MCF 10A (cell line): ENCODE data around the gene KIF26A. TPM values are rescaled to one million over a fixed set of nuclear protein-coding genes. Genes with fewer than 3 reads are reported as not detected.

Source experiments
- BruUV-seq: library from RNA; stranded (reverse); fragments of 400-500 nt; replicated peaks from 2 replicates; lab custom pipeline; 2021; lab: Mats Ljungman, UMichigan
- CTCF ChIA-PET: fragments of 300-600 bp; sonication (Branson Sonifier 250); formaldehyde crosslinking; extraction: SDS; loops from one replicate; lab custom pipeline; 2021; ENCODE audit warnings: antibody characterized with exemption, inconsistent platforms; lab: Yijun Ruan, JAX
- POLR2A ChIA-PET: fragments of 300-600, 350-650 bp; sonication (Branson Sonifier 250); formaldehyde crosslinking; extraction: SDS; loops from one replicate; lab custom pipeline; 2020; ENCODE audit warnings: antibody characterized with exemption, inconsistent platforms; lab: Yijun Ruan, JAX
- DNase-seq: peaks from one replicate; pipeline ENCODE4 v3.0.0-alpha.2; 2018; ENCODE audit not compliant: unreplicated experiment
- H3K27ac Mint-ChIP-seq: one replicate; pipeline ENCODE4 v1.8.0; 2022; ENCODE audit warnings: mild to moderate bottlenecking, low read depth, mixed read lengths; ENCODE audit not compliant: unreplicated experiment
- H3K27me3 Mint-ChIP-seq: one replicate; pipeline ENCODE4 v1.8.0; 2022; ENCODE audit warnings: mixed read lengths; ENCODE audit not compliant: insufficient read depth, unreplicated experiment
- H3K36me3 Mint-ChIP-seq: one replicate; pipeline ENCODE4 v1.8.0; 2022; ENCODE audit warnings: mild to moderate bottlenecking, moderate library complexity, mixed read lengths; ENCODE audit not compliant: insufficient read depth, unreplicated experiment
- H3K4me1 Mint-ChIP-seq: one replicate; pipeline ENCODE4 v1.8.0; 2022; ENCODE audit warnings: mixed read lengths; ENCODE audit not compliant: insufficient read depth, unreplicated experiment
- H3K4me3 Mint-ChIP-seq: one replicate; pipeline ENCODE4 v1.8.0; 2022; ENCODE audit warnings: mild to moderate bottlenecking, moderate library complexity, mixed read lengths; ENCODE audit not compliant: unreplicated experiment
- H3K9me3 Mint-ChIP-seq: one replicate; pipeline ENCODE4 v1.8.0; 2022; ENCODE audit warnings: mixed read lengths; ENCODE audit not compliant: unreplicated experiment
- CTCF ChIP-seq: fragments of 200-600 bp; IDR thresholded peaks from one replicate; pipeline ENCODE4 v1.8.0; 2022; ENCODE audit warnings: antibody characterized with exemption, mild to moderate bottlenecking; ENCODE audit not compliant: unreplicated experiment
- intact Hi-C: fragments of 100-400 bp; cut with micrococcal nuclease; formaldehyde crosslinking; loops from 2 replicates; pipeline ENCODE4 v1.14.1; 2022
- total RNA-seq: library from RNA; stranded (reverse); gene quantifications from 2 replicates; pipeline ENCODE4 v1.2.3, GENCODE V29; 2022

Gene KIF26A
- total RNA-seq, 1 experiment from 2014 or later, result 0.26 TPM

GRCh38 chr14:104108570-104109541 lies 29.5 kb upstream of the KIF26A start:
- Mint-ChIP-seq H3K4me3 (no peak overlapping the region), H3K36me3 (no peaks in the 10 kb centered on the region), H3K27ac (no peak overlapping the region), H3K9me3 (no peaks in the 10 kb centered on the region), H3K4me1 (no peaks in the 10 kb centered on the region), H3K27me3 (no peaks in the 10 kb centered on the region)
- POLR2A ChIA-PET, result no interaction called here
- TF ChIP-seq CTCF, result no peak
- DNase-seq, result no peak
- intact Hi-C loops, result no loop called here
- no TSS peak for BruUV-seq
- CTCF ChIA-PET, result interaction anchor here (0.6 to 1.4 kb wide), 4 partner anchors 15 to 455 kb away, joined by 3 to 5 read pairs (median 3); no protein-coding TSS in a partner anchor

GRCh38 chr14:104109731-104110361 lies 28.5 kb upstream of the KIF26A start:
- no peaks in the 10 kb centered on the region for H3K4me1 Mint-ChIP-seq
- intact Hi-C loops, result no loop called here
- TF ChIP-seq CTCF, result no peak

GRCh38 chr14:104110491-104111209 lies 27.7 kb upstream of the KIF26A start:
- Mint-ChIP-seq H3K27ac (no peak overlapping the region), H3K4me3 (no peak overlapping the region), H3K36me3 (no peaks in the 10 kb centered on the region), H3K9me3 (no peaks in the 10 kb centered on the region), H3K27me3 (no peaks in the 10 kb centered on the region), H3K4me1 (no peaks in the 10 kb centered on the region)
- POLR2A ChIA-PET, result no interaction called here
- no TSS peak for BruUV-seq
- no peak for TF ChIP-seq CTCF
- no peak for DNase-seq
- CTCF ChIA-PET, result interaction anchor here (0.6 to 0.7 kb wide), 2 partner anchors 56 to 454 kb away, joined by 3 to 5 read pairs; no protein-coding TSS in a partner anchor
- intact Hi-C loops, result no loop called here

More at GRCh38 chr14:104109731-104110361, 28.5 kb upstream of the KIF26A start:
- no peak overlapping the region for H3K4me3 Mint-ChIP-seq
- ChIA-PET CTCF (interaction anchor here (0.6 to 1.4 kb wide), 4 partner anchors 32 to 454 kb away, joined by 3 to 5 read pairs (median 4); no protein-coding TSS in a partner anchor), POLR2A (no interaction called here)
- H3K27ac Mint-ChIP-seq, result no peak overlapping the region
- no peaks in the 10 kb centered on the region for H3K27me3 Mint-ChIP-seq
- no peaks in the 10 kb centered on the region for H3K36me3 Mint-ChIP-seq
- no TSS peak for BruUV-seq
- no peak for DNase-seq
- no peaks in the 10 kb centered on the region for H3K9me3 Mint-ChIP-seq
